Activated T-helper 1 cell treated with Interleukin-2 at 50 U/mL for 16 hours (primary cell): Measurements from ENCODE around the gene WBP1.

Experiments used
- DNase-seq: peaks from one replicate; pipeline ENCODE4 v3.0.0-alpha.2; 2020; ENCODE audit warnings: low read depth

The WBP1 gene

DNA sequence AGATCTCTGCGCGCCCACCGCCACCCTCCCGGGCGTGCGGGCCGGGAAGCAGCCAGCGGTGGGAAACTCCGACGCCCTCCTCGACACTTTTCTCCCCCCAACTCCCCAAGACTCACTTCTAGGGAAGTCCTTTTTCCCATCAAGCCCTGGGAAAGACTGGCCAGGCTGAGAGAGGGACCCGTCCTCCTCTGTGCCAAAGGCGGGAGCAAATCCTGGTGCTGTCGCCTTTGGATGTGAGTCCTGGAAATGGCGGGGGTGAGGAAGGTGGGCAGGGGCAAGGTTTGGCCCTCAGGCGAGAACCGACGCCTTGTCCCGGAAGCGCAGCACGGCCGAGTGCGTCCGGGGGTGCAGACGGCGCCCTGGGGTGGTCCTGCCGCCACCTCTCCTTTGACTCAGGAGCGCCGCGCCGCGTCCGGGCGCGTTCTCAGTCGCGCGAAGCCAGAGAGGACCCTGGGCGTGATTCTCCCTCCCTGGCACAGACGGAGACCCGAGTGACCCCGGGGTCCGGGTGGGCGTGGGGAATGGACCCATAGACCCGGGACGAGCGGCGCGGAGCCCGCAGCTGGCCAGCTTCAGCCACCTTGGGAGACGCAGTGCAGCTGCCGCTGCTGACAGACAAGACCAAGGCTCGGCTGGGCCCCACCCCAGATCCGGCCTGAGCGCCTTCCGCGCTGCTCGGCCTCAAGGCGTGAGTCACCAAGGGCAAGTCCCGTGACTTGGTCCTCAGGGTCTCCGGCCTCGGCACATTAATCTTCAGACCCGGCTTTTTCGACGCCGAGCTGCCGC, 44.7 kb downstream of the WBP1 start:
- DNase-seq, result no peak

GRCh38 chr2:74503506-74504475, 45.6 kb downstream of the WBP1 start:
- DNase-seq, result no peak

DNA sequence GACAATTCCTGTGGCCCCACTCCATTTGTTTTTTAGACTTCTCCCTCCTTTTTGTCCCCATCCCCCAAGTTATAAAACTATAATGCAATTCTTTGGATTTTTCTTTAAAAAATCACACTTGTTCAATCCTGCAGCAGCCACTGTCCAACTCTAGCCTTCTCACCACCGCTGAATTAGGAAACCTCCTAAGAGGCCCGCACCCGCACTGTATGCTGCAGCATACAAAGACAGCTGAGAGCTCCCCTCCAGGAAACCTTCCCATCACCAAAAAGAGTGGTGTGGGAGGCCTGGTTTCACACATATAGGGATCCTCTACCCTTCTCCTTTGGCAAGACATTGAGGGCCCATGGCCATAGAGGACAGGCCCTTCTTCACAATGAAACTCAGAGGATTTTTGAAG, 46.4 kb downstream of the WBP1 start:
- DNase-seq, result no peak

DNA sequence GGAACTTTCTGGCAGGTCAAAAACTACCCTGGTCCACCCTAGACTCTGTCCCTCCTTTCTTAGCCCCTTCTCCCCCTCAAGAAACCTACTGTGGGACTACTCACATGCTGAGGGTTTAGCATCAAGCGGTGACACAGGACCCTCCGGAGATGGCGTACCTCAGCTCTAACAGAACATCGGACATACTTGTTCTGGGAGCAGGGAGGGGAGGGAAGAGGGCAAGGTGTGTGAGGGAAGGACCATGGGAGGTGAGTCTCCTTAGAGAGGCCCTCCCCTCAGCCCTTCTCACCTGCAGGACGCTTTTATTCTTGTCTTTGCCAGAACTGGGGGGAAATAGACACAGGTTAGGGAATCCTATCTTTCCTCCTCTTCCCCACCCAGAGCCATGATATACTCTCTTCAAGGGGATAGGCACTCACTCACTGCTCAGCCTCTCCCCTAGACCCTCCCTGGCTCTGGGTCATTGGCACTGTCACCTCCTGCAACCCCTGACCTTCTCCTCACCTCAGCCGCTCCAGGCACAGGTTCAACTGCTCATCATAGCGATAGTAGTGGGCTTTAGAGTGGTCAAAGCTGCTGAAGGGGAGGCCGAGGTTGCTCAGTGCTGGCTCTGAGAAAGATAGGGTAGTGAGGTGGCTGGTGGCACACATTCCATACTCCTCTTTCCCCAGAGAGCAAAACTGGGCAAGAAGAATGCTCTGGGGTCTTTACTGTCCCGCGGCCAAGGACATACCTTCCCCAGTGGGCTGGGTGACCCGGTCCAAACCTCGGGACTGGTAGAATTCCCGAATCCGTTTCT, 47.4 kb downstream of the WBP1 start:
- DNase-seq, result no peak

DNA sequence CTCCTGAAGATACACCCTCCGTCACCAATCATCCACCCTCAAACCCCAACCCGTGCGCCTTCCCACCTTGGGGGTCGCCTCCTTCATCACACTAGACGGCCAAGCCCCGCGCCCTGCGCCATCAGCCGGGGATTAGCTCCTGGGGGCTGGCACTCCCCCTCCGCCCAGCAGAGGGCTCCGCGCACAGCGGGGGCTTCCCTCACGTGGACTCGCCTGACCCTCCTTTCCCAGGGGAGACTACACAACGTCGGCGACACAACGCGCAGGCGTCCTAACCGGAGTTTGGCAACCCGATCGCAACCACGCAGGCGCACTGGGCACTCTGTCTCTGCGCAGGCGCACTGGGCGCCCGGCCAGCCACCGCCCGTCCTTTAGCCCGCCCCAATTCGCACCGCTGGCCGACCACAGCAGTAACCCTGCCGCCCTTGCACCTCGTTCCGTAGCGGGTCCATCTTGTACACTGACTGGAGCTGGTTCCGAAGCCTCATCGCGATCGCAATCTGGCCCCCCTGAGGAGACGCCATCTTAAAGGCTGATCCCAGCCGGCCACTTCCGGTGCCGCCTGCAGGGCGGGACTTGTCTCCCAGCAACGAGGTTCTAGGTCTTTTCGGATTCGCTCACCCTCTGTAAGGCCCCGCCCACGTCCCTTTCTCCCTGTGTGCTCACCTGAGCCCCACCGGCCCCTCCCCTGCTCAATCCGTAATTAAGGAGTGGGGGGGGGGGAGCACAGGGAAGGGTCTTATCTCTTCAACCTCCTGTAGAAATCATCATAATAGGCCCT, 49.1 kb downstream of the WBP1 start, which contains the start of gene PCGF1:
PCGF1 (minus strand) TSS at position 551 of the 781 bp plus-strand sequence; CDS start at position 524, 27 bp downstream.
- DNase-seq, result peak; percentile 96

- DNase-seq, result no peak
Observed at GRCh38 chr2:74507926-74508520, 49.8 kb downstream of the WBP1 start.

DNA sequence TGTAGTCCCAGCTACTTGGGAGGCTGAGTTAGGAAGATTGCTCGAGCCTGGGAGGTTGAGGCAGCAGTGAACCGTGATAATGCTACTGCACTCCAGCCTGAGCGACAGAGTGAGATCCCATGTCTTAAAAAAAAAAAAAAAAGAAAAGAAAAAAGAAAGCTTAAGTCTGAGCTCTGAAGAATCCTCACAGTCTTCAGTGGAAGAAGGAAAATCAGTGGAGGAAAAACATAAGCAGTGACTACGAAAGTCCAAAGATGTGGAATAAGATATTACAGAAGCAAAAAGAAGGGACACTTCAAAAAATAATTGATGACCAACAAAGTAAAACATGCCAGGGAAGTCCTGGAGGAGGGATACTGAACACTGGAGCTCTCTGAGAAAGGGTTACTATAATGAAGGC, 52.0 kb downstream of the WBP1 start:
- DNase-seq, result no peak
